22Rv1 (cell line): Measurements from ENCODE around the gene RNF223.

Experiments used
- H3K27ac ChIP-seq: fragments of 450-650 bp; 2 replicates; pipeline ENCODE4 v1.5.1; 2017
- ZFX ChIP-seq: fragments of 450-650 bp; IDR thresholded peaks from 2 replicates; pipeline ENCODE4 v1.6.1; 2017; ENCODE audit warnings: antibody characterized with exemption, borderline replicate concordance
- TF ChIP-seq, protein P1 (sequence below): fragments of 450-650 bp; IDR thresholded peaks from 2 replicates; pipeline ENCODE4 v1.5.1; 2017; ENCODE audit warnings: mild to moderate bottlenecking

The RNF223 gene

DNA sequence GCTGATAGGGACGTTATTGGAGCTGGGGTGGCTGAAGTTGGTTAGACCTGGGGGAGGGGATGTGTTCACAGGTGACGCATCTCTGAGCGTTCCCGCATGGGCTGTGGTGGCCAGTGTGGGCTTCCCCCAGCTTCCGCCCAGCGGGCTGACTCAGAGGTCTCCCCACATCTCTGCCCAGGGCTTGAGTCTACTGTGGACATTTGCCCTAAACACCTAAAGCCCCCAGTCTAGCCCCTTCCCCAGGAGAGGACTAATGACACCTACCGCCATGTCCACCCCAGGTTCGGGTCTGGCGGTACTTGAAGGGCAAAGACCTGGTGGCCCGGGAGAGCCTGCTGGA lies 52.2 kb downstream of the RNF223 start:
- H3K27ac ChIP-seq, result peak overlapping the region; percentile 87
- TF ChIP-seq, protein P1, sequence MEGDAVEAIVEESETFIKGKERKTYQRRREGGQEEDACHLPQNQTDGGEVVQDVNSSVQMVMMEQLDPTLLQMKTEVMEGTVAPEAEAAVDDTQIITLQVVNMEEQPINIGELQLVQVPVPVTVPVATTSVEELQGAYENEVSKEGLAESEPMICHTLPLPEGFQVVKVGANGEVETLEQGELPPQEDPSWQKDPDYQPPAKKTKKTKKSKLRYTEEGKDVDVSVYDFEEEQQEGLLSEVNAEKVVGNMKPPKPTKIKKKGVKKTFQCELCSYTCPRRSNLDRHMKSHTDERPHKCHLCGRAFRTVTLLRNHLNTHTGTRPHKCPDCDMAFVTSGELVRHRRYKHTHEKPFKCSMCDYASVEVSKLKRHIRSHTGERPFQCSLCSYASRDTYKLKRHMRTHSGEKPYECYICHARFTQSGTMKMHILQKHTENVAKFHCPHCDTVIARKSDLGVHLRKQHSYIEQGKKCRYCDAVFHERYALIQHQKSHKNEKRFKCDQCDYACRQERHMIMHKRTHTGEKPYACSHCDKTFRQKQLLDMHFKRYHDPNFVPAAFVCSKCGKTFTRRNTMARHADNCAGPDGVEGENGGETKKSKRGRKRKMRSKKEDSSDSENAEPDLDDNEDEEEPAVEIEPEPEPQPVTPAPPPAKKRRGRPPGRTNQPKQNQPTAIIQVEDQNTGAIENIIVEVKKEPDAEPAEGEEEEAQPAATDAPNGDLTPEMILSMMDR, result no peak
- no peak for TF ChIP-seq ZFX

DNA sequence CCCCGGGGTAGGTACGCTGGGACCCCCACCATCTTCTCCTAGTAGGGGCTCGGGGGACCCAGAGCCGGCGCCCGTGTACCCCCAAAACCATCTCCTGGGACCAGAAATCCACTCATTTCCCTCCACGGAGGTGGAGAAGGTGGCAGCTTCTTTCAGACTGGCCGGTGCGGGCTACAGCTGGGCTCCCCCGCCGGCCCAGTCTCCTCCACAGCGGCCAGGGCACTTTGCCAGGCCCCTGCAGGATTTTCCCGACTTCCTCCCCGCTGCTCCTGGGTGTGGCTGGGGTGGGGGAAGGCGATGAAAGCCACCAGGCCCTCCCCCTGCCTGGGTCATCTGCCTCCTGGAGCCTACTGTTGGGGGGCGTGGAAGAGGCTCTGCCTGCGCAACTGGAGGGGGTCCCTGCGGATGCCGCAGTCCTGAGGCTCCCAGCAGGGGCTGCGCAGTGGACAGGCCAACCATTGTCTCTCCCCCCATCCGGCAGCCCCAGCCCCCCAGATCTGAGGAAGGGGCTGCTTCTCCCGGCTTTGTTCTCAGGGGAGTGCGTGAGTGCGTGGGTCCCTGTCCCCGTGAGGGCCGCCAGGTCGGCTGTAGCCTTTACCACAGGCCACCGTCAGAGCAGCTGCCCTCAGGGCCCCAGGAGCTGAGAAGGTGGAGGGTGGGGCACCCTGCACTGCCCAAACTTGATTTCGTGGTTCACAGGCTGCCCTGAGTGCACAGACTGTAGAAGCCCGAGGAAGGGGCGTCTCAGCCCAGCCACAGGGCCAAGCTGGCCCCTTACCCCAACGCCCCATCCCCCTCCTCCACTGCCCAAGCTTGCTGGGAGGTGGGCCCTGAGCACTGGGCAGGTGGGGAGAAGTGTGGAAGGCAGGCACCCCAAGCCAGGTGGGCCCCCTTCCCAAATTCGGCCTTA lies 52.8 kb downstream of the RNF223 start:
- peak overlapping the region; percentile 87 for H3K27ac ChIP-seq
- TF ChIP-seq ZFX, result no peak
- TF ChIP-seq, protein P1, result no peak
